ENCODE measurements around the gene DLG4.

DLG4 gene

GRCh38 chr17:7141824-7142223 lies 77.8 kb downstream of the DLG4 start:
- no peak for DNase-seq

- no peak for DNase-seq
Observed at GRCh38 chr17:7139400-7139799, 80.2 kb downstream of the DLG4 start.

DNA sequence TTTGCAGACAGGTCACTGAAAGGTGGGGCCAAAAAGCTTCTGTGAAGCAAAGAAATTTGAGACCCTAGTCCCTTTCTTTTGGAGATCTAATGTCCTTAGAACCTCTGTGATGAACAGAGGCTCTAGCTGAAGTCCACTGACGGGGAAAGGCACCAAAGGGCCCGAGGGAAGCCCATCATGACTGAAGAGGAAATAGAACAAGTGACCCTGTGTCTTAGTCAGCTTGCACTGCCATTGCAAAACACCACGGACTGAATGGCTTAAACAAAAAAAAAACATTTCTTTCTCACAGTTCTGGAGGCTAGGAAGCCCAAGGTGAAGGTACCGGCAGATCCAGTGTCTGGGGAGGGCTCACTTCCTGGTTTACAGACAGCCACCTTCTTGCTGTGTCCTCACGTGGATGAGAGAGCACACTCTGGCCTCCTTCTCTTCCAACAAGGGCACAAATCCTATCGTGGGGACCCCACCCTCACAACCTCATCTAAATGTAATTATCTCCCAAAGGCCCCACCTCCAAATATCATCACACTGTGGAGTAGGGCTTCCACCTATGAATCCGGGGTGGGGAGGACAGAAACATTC lies 80.7 kb downstream of the DLG4 start:
- DNase-seq, result no peak

- DNase-seq, result no peak
Observed at GRCh38 chr17:7137171-7137943, 82.3 kb downstream of the DLG4 start.

All from NCI-H146 (cell line).